ENCODE measurements around the gene RNF180.

RNF180 gene, protein sequence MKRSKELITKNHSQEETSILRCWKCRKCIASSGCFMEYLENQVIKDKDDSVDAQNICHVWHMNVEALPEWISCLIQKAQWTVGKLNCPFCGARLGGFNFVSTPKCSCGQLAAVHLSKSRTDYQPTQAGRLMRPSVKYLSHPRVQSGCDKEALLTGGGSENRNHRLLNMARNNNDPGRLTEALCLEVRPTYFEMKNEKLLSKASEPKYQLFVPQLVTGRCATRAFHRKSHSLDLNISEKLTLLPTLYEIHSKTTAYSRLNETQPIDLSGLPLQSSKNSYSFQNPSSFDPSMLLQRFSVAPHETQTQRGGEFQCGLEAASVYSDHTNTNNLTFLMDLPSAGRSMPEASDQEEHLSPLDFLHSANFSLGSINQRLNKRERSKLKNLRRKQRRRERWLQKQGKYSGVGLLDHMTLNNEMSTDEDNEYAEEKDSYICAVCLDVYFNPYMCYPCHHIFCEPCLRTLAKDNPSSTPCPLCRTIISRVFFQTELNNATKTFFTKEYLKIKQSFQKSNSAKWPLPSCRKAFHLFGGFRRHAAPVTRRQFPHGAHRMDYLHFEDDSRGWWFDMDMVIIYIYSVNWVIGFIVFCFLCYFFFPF
- total RNA-seq, result 0 to 0.09 reads per million in 2 donors

DNA sequence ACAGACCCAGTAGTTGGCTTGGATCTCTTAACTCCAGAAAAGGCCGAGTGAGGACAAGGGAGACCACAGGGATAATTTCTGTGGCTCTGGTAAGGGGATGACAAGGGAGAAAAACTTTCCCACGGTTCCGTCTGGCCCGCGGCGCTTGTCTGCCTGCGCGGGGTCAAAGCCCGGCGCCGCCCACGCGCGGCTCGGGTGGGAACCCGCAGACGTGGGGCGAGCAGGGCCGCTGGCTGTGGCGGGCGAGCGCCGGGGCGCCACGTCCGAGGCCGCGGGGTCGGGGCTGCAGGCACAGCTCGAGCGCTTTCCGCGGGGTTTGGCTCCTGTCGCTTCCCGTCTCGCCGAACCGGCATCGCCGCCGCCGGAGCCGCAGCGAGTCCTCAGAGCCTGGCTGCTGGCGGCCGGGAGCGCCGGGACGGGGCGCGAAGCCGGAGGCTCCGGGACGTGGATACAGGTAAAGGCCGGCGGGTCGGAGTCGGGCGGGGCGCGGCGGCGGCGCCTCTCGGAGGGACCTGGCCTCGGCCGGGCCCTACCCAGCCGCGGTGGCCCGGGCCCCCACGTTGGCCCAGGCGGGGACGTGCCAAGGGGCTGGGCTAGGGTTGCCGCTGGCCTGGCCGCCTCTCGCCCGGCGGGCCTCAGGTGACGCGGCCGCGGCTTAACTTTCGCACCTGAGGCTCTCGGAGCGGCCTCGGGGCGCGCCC, at the start of gene RNF180:
Gene RNF180, plus strand, starts transcription at position 344 of the 701 bp plus-strand sequence. CDS start 34,965 bp downstream, outside the sequence.
- no peak for DNase-seq

GRCh38 chr5:64125521-64125920, 40.1 kb upstream of the RNF180 start:
- DNase-seq, result no peak

GRCh38 chr5:64126202-64126741, 39.4 kb upstream of the RNF180 start:
- no peak for DNase-seq

DNA sequence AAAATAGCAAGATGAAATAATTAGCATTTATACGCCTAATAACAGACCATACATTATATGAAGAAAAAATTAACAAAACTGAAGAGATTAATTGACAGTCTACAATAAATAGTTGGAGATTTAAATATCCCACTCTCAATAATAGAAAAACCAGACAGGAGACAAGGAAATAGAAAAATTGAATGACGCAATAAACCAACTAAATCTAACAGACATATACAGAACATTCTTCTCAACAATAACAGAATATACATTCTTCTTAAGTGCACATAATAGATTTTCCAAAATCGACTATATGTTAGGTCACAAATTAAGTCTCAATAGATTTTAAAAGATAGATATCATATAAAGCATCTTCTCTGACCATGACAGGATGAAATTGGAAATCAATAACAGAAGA, 25.6 kb upstream of the RNF180 start:
- DNase-seq, result no peak

- no peak for DNase-seq
Measured at GRCh38 chr5:64144425-64145215, 21.0 kb upstream of the RNF180 start.

DNA sequence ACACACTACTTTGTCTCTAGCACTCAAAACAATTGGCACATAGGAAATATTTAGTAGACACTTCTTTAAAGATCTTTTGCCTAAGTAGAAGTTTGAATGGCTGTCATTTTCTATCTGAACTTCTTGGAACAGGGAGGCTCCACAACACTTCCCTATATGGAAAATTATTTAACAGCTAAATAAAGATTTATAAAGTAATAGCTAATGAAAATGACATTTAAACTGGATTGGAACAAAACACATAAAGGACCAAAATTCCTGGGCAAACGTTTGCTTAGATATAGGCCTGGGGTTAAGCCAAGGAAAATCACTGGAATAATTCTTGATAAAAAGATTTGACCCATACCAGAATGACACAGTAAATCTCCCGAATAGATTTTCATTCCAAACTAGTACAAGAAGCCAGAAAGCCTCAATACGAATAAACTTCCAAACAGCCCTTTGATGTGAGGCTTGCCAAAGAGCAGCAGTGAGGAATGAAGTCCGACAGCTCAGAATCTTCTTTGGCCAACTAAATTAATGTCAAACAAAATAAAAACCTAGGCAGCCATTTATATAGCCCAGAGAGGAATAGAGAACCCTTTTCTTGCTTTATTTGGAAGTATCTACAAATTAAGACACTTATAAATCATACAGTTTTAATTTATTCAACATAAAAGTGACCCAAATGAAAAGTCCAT, 20.3 kb upstream of the RNF180 start:
- DNase-seq, result no peak

DNA sequence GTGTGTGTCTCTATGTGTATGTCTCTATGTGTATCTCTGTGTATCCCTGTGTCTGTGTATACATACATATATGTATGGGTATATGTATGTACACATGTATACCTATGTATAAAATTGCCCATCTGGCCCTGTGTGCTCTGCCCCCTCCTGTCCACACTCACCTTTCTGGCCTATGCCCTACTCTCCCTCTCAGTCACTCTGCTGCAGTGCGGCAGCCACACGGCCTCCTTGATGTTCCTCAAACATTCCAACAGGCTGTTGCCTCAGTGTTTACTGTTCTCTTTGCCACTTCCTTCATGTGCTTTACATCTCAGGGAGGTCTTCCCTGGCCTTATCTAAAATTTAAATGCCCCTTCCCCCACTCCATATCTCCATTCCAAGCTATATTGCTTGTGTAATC, 18.3 kb upstream of the RNF180 start:
- DNase-seq, result no peak

DNA sequence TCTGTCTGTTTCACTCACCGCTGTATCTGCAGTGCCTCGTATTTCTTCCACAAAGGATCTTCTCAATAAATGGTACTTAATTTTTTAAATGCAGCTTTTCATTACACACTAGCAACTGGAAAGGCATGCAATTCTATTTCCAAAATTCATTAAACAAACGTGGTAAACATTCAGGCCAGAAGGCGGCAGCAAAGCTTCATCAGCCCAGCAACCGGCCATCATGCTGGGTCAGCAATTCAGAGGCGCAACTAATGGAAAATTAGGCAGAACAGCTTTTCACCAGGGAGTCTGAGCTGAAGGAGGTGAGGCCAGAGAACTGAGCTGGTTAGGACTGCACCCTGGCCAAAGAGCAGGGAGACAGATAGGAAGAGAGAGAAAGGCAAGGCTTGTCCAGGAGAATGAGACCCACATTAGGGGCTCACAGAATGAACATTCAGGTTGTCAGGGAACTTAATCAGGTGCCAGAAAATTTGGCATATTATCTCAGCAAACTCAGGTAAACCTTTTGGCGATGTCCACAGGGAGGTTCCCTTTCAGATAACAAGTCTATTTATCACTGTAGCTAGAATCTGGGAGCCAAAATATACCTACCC, 17.7 kb upstream of the RNF180 start:
- DNase-seq, result no peak

DNA sequence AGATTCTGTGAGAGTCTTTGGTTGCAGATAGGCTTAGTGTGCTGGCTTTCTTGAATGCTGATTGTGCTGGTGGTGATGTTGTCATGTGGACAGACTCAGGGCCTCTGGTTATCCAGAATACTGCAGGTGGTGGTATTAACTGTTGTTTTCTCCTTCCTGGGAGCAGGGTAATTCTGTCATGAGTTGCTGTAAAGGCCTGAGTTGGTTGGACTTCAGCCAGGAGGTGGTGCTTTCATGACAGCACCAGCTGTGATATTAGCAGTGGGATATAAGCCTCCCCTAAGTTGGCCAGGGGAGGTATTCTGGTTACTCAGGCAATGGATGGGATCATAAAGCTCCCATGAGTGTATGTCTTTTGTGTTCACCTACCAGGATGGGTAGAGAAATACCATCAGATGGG, 16.4 kb upstream of the RNF180 start:
- DNase-seq, result no peak

GRCh38 chr5:64149857-64150521, 15.7 kb upstream of the RNF180 start:
- DNase-seq, result no peak

GRCh38 chr5:64156261-64156660, 9.4 kb upstream of the RNF180 start:
- DNase-seq, result no peak

DNA sequence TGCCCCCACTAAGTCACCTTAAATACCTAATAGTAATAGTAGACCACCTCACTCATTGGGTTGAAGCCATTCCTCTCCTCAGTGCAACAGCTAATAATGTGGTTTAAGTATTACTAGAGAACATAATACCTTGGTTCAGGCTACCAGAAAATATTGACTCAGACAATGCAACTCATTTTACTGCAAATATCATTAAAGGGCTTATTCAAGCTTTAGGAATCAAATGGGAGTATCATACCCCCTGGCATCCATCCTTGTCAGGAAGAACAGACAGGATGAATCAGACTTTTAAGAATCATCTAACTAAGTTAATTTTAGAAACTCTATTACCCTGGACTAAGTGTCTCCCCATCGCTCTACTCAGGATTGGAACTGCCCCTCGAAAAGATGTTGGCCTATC, 6.8 kb upstream of the RNF180 start:
- DNase-seq, result no peak

DNA sequence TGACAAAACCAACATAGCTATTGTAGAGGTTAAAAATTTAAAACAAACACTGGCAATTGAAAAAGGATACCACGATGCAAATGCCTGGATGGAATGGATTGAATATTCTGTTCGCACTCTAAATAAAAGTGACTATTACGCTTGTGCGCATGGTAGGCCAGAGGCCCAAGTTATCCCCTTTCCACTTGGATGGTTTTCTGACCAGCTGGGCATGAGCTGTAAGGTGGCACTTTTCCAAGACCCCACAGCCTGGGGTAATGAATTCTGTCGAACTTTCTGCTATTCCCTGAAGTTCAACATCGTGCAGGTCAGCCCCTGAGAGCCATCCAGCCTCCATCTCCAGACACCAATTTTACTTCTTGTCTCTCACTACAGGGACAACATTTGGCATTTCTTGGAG, 5.4 kb upstream of the RNF180 start:
- DNase-seq, result no peak

- no peak for DNase-seq
Measured at GRCh38 chr5:64161420-64161819, 4.2 kb upstream of the RNF180 start.

DNA sequence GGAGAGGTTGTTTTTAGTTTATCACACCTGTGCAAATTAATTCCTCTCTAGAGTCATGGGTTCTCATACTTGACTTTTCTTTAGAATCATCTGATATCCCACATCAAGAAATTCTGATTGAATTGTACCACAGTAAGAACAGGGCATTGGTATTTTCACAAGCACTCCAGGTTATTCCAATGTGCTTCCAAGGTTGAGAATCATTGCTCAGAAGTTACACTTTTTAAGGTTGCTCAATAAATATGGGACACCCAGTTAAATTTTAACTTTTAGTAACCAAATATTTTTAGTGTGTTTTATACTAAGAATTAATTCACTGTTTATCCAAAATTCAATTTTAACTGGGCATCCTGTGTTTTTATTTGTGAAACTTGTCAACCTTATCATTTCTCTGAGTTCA, 2.5 kb upstream of the RNF180 start:
- DNase-seq, result no peak

DNA sequence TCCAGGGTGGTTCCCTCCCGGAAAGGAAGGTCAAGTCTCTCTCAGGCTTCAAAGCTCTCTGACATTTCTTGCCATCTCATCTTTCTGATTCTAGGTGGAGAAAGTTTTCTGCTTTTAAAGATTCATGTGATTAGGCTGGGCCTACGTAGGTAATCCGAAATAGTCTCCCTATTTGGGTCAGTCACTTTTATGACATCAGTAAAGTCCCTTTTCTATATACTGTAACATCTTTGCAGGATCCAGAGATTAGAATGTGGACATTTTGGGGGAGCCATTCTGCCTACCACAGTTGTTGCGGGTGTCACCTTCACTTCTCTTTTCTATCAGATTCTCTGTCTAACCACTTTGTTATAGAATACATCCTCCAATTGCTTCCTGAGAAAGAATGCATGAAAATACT, 1.9 kb upstream of the RNF180 start:
- DNase-seq, result no peak

GRCh38 chr5:64164166-64164565, 1.5 kb upstream of the RNF180 start:
- no peak for DNase-seq

DNA sequence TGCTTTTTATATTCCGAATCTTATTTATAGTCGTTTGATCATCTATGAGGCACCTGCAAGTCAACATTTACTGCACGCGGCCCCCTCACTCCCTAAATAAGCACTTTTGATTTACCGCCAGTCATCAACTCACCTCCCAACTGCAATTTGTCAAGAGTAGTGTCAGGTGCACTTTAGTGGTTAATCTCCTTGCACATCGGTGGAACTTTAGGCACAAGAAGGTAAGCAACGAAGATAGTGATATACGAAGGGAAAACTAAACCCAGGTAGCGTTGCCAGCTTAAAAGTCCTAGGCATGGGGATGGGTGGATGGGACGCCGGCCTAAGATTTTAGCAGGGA, 513 bp upstream of the RNF180 start:
- DNase-seq, result no peak

- no peak for DNase-seq
Measured at GRCh38 chr5:64166201-64166959, 737 bp downstream of the RNF180 start.

- no peak for DNase-seq
Measured at GRCh38 chr5:64176301-64176700, 10.7 kb downstream of the RNF180 start.

All from activated gamma-delta T cell (primary cell).